GM21447 (cell line): ENCODE results near the gene ANO6.

ENCODE experiments used
- ATAC-seq: cut with Tn5 transposase; IDR thresholded peaks from one replicate; pipeline ENCODE4 v1.9.1; 2021; ENCODE audit not compliant: unreplicated experiment

The ANO6 gene

GRCh38 chr12:45435945-45436710 is 220.2 kb downstream of the ANO6 start:
- no peak for ATAC-seq

GRCh38 chr12:45439039-45439438 is 223.1 kb downstream of the ANO6 start:
- ATAC-seq = no peak

- no peak for ATAC-seq
Observed at GRCh38 chr12:45446013-45446412, 230.1 kb downstream of the ANO6 start.

- ATAC-seq = no peak
Observed at GRCh38 chr12:45458238-45458637, 242.3 kb downstream of the ANO6 start.

- ATAC-seq = no peak
Observed at GRCh38 chr12:45458854-45459807, 243.2 kb downstream of the ANO6 start.

GRCh38 chr12:45462506-45462905 is 246.6 kb downstream of the ANO6 start:
- no peak for ATAC-seq

- no peak for ATAC-seq
Observed at GRCh38 chr12:45464699-45465098, 248.8 kb downstream of the ANO6 start.

GRCh38 chr12:45468751-45469615 is 253.1 kb downstream of the ANO6 start:
- ATAC-seq = no peak

- ATAC-seq = no peak
Observed at GRCh38 chr12:45469902-45470301, 254.0 kb downstream of the ANO6 start.

GRCh38 chr12:45473636-45474035 is 257.7 kb downstream of the ANO6 start:
- ATAC-seq = no peak

- no peak for ATAC-seq
Observed at GRCh38 chr12:45475594-45475993, 259.7 kb downstream of the ANO6 start.

- ATAC-seq = no peak
Observed at GRCh38 chr12:45477526-45477925, 261.6 kb downstream of the ANO6 start.

GRCh38 chr12:45478931-45479330 is 263.0 kb downstream of the ANO6 start:
- ATAC-seq = no peak

GRCh38 chr12:45481746-45482145 is 265.9 kb downstream of the ANO6 start:
- ATAC-seq = no peak

GRCh38 chr12:45483571-45483970 is 267.7 kb downstream of the ANO6 start:
- no peak for ATAC-seq
